ENCODE data around the gene ENOPH1.
"Not testable (repeated sequence)": the region's sequence is repeated elsewhere in the genome, so short reads cannot be mapped to it uniquely, and the experiment has no call there.

ENOPH1 gene

DNA sequence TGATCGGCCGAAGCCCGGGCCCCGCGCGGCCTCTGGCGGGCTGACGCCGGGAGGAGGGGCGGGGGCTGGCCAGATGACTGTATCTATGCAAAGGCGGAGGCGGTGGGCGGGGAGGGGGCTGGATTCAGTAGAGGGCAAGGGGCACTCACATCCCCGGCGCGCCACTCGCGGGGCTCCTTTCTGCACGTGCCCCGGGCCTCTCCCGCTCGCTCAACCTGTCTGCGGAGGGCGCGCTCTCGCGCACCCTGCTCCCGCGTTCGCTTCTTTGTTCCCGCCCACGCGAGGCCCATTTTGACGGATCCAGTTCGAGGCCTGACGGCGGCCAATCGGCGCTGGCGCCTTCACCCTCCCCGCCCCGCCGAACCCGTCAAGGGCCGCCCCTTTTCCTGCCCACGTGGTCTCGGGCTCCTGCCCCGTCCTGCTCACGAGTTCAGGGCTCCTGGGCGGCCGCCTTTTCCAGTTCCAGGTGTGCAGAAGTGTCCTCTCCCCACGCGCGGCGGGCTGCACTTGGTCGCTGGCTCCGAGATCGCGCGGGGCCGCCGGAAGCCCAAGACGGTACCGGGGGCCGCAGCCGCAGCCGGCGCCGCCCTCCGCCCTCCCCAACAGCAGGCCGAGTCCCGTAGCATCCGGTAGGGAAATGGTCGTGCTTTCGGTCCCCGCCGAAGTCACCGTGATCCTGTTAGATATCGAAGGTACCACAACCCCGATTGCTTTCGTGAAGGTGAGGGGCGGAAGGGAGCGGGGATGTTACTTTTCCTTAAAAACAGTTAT, at the start of gene ENOPH1, which contains the start of gene HNRNPDL:
Gene ENOPH1, plus strand, starts transcription at position 398 of the 771 bp plus-strand sequence. Its CDS starts 240 bp downstream, at position 638.
Gene HNRNPDL, minus strand, starts transcription at position 270 of the 771 bp plus-strand sequence. CDS start 772 bp downstream, outside the sequence.
- FAIRE-seq (no peak), DNase-seq (ENCODE audit: insufficient read length, low spot score) (peak; percentile 79)

DNA sequence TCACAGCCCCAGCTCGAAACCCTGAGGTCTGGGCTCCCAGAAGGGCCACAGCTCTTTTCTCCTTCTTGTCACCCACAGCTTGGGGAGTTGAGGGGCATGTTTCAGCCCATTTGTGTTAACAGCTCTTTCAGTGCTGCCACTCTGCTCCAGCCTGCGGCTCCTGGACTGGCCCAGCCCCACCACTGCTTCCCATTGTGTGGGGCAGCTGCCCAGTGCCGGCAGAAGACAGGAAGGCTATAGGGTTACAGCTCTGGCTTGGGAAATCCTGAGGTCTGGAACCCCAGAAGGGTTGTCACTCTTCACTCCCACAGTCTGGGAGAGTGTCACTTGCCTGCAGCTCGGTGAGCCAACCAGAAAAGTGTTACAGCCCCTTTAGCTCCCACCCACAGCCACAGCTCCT, 49.6 kb upstream of the ENOPH1 start:
- no peak for FAIRE-seq
- no peak for DNase-seq (ENCODE audit: insufficient read length, low spot score)

DNA sequence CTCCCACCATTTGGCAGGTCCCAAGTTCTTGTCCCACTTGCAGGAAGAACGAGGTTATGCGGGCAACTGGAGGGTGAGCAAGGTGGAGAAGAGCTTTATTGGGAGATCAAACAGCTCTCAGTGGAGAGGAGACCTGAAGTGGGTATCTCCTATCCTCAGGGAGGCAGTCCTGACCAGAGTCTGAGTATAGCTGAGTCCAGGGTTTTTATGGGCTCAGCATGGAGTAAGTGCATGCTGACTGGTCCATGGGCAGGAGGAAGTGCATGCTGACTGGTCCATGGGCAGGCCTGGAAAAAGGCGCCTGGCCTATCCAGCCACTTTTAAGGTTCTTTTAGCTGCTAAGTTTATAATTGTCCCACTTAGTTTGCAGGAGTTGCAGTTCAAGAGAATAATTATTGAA, 49.2 kb upstream of the ENOPH1 start:
- FAIRE-seq: no peak

DNA sequence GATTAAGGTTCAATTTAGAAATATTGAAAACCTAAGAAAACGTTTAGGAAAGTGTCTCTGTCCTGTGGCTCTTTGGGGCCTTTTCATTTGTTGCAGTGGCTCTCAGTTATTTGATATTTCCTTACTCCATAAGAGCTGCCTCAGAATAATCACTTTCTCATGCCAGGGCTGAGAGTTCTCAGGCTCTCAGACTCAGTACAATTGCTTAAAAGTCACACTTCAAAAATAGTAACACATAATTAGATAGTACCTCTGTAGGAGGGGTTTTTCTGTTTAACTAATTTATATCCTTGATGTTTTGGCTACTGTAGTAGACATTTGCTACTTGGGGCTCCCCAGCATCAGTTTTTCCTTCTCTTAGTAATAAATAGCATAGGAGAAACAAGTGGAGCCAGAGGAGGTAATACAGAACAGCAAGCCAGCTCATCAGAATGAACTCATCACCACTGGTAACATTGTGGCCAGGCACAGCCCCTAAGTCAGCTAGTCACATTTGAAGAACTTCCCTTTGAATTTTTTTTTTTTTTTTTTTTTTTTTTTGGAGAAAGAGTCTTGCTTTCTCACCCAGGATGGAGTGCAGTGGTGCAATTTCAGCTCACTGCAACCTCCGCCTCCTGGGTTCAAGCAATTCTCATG, 48.6 kb upstream of the ENOPH1 start:
- FAIRE-seq (no peak), DNase-seq (ENCODE audit: insufficient read length, low spot score) (no peak)

More for the DNA sequence above, 49.2 kb upstream of the ENOPH1 start:
- no peak for DNase-seq (ENCODE audit: insufficient read length, low spot score)

DNA sequence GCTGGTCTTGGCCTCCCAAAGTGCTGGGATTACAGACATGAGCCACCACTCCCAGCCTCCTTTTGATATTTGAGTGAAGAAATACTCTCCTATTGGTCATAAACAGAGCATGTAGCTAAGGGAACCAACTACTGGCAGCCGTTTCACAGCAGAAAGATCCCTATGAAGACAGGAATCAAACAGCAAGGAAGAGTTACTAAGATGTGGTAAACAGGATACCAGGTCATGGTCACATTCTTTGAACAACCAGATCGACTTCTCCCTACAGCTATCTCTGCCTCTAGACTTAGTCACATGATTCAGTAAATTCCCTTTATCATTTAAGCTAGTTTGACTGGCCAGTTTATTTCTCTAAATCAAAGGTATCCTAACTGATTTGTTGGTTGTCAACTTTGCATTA, 47.6 kb upstream of the ENOPH1 start:
- DNase-seq (ENCODE audit: insufficient read length, low spot score) (no peak), FAIRE-seq (no peak)

DNA sequence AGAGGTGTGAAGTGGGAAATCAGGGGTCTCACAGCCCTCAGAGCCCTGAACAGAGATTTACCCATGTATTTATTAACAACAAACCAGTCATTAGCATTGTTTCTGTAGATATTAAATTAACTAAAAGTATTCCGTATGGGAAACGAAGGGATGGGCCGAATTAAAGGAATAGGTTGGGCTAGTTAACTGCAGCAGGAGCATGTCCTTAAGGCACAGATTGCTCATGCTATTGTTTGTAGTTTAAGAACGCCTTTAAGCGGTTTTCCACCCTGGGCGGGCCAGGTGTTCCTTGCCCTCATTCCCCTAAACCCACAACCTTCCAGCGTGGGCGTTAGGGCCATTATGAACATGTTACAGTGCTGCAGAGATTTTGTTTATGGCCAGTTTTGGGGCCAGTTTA, 44.1 kb upstream of the ENOPH1 start:
- not testable (repeated sequence) for FAIRE-seq; DNase-seq (ENCODE audit: insufficient read length, low spot score)

DNA sequence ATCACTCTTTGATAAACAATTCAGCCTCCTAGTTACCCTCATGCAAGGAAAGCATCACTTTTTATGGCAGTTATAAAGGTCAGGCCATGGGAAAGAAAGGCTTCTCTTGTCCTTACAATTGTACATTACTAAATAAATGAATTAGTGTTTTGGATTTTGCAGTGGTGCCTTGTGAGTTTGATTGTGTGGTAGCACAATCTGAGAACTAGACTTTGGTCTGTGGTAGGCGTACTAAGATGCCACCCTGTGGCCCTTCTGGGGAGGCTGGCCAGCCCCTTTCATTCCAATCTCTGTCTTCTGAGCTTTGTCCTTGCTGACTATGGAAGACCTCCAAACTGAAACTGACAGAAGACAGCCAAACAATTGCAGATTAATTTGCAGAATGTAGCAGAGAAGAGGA, 42.0 kb upstream of the ENOPH1 start:
- FAIRE-seq: no peak
- DNase-seq (ENCODE audit: insufficient read length, low spot score): no peak

DNA sequence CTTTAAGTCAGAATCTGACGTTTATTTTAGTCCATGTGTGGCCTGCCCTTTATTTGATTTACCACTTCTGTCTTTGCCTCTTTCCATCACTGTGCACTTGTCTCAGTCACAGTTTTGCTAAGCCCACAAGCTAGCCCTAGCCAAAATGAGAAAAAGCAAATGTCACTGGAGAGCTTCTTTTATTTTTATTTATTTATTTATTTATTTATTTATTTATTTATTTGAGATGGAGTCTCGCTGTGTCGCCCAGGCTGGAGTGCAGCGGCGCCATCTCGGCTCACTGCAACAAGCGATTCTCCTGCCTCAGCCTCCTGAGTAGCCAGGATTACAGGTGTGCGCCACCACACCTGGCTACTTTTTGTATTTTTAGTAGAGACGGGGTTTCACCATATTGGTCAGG, 40.3 kb upstream of the ENOPH1 start:
- DNase-seq (ENCODE audit: insufficient read length, low spot score); FAIRE-seq: not testable (repeated sequence)

DNA sequence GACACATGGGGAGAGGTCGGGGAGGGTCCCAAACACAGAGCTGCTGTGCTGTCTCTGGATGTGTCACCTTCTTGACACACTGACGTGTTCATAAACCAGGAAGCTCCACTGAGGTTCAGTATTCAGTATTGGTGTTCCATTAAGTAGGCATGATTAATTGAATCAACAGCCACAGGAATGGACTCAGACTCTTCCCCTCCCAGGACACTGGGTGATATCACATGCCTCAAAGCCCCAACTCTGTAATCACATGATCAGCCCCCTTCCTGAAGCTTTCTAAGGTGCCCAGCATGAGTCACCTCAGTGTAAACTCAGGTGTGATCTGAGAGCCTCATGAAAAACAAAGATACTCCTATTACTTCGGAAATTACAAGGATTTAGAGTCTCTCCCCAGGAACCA, 35.5 kb upstream of the ENOPH1 start:
- FAIRE-seq: no peak
- no peak for DNase-seq (ENCODE audit: insufficient read length, low spot score)

DNA sequence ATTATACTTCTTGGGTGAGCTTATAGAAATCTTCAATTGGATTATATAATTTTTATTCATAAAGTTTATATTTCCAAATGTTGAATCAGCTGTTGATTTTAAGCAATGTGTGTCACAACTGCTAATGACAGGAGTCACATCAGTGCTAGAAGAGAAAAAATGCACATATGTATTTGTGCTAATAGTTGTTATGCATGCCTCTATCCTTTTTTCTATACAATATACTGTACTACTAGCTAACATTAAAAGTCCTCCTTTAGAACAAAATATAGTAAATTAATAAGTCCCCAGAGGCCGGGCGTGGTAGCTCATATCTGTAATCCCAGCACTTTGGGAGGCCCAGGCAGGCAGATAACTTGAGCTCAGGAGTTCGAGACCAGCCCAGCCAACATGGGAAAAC, 32.9 kb upstream of the ENOPH1 start:
- FAIRE-seq (no peak), DNase-seq (ENCODE audit: insufficient read length, low spot score) (no peak)

DNA sequence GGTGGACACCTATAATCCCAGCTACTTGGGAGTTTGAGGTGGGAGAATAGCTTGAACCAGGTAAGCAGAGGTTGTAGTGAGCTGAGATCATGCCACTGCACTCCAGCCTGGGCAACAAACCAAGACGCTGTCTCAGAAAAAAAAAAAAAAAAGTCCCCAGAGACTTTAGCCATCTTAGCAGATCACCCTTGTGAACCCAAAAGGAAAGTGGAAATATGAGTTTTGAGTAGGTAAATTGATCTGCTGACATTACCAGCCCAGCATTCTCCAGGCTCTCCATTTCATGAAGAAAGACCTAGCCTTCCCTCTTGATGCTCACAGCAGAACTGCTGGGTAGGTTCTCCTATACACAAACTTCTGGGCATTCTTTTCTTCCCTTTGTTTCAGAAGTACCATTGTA, 32.1 kb upstream of the ENOPH1 start:
- FAIRE-seq: no peak
- no peak for DNase-seq (ENCODE audit: insufficient read length, low spot score)

DNA sequence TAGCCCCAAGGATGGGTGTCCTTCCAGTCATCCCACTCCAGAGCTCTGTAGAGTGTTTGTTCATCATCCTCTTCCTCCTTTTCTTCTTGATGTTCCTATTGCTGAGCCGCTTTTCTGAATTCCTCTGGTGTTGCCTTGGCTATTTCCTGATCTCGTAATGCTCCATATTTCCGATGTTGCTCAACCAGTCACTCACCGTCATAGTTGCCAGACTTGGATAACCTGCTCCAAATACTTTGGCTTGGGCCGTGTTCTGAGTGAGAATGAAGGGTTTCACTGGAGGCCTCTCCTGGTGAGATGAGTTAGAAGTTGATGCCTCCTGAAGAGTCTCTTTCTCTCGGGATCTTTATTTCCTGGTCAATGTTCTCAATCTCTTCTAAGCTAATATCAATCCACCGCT, 28.8 kb upstream of the ENOPH1 start:
- DNase-seq (ENCODE audit: insufficient read length, low spot score) (no peak), FAIRE-seq (no peak)

DNA sequence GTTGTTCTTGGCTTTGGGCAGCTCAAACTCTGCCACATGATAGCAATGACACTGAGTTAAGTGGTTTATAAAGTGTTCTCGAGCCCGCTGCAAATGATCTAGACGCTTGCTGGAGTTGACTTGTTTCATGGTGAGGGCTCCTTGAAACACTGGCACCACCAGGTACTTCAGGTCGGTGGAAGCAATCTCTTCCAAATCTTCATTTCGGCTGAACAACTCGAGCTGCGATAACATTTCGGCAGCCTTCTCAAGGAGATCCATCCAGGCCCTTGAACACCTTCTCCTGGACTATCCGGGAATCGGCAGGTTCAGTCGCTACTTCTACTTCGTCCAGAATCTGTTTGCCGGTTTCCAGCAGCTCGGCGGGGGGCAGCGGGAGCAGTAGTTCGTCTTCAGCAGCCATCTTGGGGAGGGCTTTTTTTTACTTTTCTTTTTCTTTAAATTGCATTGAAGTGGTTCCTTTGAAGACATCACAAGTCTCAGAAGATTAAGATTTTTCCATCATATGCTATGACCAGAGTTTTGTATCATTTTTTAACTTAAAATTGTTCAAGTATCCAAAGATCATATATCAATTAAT, 28.1 kb upstream of the ENOPH1 start:
- DNase-seq (ENCODE audit: insufficient read length, low spot score) (no peak), FAIRE-seq (no peak)

DNA sequence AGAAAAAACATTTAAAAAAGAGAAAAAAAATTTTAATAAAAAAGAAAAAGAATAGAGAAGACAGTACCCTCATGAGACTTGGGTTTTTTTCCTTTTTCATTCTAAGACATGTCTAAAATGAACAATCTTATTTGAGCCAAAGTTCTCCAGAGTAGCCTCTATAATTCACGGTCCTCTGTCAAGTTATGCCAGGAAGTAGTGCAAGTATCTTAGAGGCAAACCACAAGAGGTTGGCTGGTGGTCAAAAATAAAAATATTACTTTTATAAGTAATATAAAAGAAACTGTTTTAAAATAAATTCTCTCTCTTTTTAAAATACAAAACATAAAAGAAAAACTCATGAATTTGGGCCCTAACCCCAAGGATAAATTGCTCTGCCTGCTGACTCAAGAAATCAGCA, 26.7 kb upstream of the ENOPH1 start:
- no peak for DNase-seq (ENCODE audit: insufficient read length, low spot score)
- no peak for FAIRE-seq

DNA sequence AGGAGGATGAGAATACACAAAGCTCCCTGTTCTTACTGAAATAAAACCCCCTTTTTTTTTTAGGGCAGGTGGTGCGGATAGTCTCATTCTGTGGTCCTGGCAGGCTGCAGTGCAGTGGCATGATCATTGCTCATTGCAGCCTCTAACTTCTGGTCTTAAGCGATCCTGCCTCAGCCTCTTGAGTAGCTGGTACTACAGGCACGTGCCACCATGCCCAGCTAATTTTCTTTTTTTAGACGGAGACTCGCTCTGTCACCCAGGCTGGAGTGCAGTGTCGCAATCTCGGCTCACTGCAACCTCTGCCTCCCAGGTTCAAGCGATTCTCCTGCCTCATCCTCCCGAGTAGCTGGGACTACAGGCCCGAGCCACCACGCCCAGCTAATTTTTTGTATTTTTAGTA, 15.3 kb upstream of the ENOPH1 start:
- not testable (repeated sequence) for FAIRE-seq; DNase-seq (ENCODE audit: insufficient read length, low spot score)

DNA sequence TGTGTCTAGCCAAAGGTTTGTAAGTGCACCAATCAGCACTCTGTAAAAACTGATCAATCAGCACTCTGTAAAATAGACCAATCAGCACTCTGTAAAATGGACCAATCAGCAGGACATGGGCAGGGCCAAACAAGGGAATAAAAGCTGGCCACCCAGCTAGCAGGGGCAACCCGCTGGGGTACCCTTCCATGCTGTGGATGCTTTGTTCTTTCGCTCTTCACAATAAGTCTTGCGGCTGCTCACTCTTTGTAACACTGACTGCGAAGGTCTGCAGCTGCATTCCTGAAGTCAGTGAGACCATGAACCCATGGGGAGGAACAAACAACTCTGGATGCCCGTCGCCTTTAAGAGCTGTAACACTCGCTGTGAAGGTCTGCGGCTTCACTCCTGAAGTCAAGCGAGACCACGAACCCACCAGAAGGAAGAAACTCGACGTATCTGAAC, 14.4 kb upstream of the ENOPH1 start:
- no peak for DNase-seq (ENCODE audit: insufficient read length, low spot score)
- no peak for FAIRE-seq

DNA sequence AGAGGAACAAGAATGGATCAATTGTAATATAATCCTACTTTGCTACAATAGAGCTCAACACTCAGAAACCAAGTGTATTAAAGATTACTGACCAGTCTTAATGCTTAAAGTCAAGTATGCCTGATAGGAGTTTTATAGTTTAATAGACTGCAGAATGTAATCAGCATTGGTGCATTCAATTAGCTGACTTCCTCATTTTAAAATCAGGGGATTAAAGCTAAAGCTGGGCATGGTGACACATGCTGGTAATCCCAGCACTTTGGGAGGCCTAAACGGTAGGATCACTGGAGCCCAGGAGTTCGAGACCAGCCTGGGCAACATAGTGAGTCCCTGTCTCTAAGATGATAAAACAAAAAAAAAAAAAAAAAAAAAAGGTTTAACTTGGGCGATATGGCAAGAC, 10.9 kb upstream of the ENOPH1 start:
- DNase-seq (ENCODE audit: insufficient read length, low spot score) (no peak), FAIRE-seq (no peak)

DNA sequence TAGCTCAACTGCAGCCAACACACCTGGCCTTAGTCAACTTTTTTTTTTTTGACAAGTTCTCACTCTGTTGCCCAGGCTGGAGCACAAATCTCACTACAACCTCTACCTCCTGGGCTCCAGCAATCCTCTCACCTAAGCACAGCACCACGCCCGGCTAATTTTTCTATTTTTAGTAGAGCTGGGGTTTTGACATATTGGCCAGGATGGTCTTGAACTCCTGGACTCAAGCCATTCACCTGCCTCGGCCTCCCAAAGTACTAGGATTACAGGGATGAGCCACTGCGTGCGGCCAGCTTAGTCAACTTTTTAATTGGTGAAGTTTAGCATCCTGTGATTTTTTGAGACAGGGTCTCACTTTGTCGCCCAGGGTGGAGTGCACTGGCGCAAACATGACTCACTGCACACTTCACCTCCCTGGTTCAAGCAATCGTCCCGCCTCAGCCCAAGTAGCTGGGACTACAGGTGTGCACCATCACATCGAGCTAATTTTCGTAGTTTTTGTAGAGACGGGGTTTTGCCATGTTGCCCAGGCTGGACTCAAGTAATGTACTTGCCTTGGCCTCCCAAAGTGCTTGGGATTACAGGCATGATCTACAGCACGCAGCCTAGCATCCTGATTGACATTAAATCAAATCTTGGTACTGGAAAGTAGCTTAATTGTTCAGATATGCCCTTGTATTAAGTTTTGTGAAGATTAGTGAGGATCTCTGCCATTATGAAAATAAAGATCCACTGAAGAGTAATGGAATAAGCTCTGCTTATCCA, 8.4 kb upstream of the ENOPH1 start:
- FAIRE-seq (no peak), DNase-seq (ENCODE audit: insufficient read length, low spot score) (no peak)

DNA sequence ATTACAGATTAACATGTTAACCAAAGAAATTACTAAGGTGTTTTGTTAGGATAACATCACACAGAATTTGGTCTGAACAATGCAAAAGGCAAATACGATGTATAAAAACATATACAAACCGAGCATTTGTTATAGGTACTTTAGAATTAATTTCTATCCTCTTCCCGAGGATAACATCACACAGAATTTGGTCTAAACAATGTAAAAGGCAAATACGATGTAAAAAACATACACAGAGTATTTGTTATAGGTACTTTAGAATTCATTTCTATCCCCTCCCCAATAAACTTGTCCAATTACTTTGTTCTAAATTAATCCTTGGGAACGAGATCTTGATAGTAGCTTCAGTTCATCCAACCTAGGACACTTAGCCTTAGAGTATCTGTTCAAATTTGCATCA, 7.8 kb upstream of the ENOPH1 start:
- FAIRE-seq: no peak

DNA sequence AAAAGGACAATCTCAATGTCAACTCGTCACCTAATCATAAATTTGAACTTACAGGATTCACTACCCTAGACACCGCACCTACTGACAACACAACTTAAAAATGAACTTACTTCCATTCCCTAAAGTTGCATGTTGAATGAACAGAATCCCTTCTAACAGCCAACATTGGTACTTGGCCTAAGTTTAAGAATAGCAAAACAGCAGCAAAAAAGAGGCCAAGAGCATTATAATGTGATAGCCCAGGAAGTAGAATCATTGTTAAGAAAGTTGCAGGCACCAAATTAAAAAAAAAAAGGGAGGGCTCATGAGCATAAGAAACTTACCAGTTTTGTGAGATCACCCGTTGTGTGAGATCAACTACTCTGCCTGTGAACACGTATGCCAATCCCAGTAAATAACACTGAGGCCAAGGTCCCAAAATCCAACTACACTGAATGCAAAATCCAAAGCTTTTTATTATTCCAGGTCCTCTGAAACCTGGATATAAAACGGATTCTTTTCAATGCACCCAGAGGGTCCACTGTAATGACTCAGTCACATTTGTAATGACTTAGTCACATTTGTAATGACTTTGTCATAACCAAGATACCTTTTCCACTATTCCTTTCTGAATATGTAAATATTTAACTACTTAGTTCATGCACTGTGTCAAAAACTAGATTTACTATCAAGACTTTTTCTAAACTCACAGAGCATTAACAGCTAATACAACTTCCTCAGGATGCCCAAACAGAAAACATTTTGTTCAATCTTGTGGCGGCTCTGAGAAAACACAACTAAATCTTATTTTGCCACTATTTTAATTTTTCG, 6.9 kb upstream of the ENOPH1 start:
- DNase-seq (ENCODE audit: insufficient read length, low spot score): no peak
- FAIRE-seq: no peak

More for the DNA sequence above, 7.8 kb upstream of the ENOPH1 start:
- DNase-seq (ENCODE audit: insufficient read length, low spot score): no peak
